Hepatocyte (in vitro differentiated cells): ENCODE results near the gene CHID1. TPM values are rescaled to one million over a fixed set of nuclear protein-coding genes. Genes with fewer than 3 reads are reported as not detected.

Experiments
- DNase-seq: peaks from one replicate; pipeline ENCODE4 v3.0.0-alpha.2; 2016; ENCODE audit warnings: low spot score
- H2AFZ ChIP-seq: fragments of 200-600 bp; sonication (generic); 2 replicates; pipeline ENCODE4 v1.6.0; 2016; ENCODE audit warnings: antibody characterized with exemption, mild to moderate bottlenecking
- H3K27ac ChIP-seq: fragments of 200-600 bp; sonication (generic); 2 replicates; pipeline ENCODE4 v1.5.1; 2016; ENCODE audit warnings: mild to moderate bottlenecking
- H3K27me3 ChIP-seq: fragments of 200-600 bp; sonication (generic); 2 replicates; pipeline ENCODE4 v1.6.1; 2016
- H3K36me3 ChIP-seq: fragments of 200-600 bp; sonication (generic); replicated peaks from 2 replicates; pipeline ENCODE4 v1.5.1; 2016; ENCODE audit warnings: low read depth; ENCODE audit not compliant: insufficient read depth
- H3K4me1 ChIP-seq: fragments of 200-600 bp; sonication (generic); 2 replicates; pipeline ENCODE4 v1.5.1; 2016; ENCODE audit warnings: mild to moderate bottlenecking, moderate library complexity; ENCODE audit not compliant: insufficient read depth
- H3K4me2 ChIP-seq: fragments of 200-600 bp; sonication (generic); 2 replicates; pipeline ENCODE4 v1.6.0; 2016
- H3K4me3 ChIP-seq: fragments of 200-600 bp; sonication (generic); 2 replicates; pipeline ENCODE4 v1.5.1; 2016; ENCODE audit warnings: mild to moderate bottlenecking
- H3K79me2 ChIP-seq: fragments of 200-600 bp; sonication (generic); 2 replicates; pipeline ENCODE4 v1.6.0; 2017; ENCODE audit warnings: mild to moderate bottlenecking
- H3K9me2 ChIP-seq: fragments of 200-600 bp; sonication (generic); replicated peaks from 2 replicates; pipeline ENCODE4 v1.6.0; 2017; ENCODE audit warnings: mild to moderate bottlenecking; ENCODE audit not compliant: insufficient read depth
- H3K9me3 ChIP-seq: fragments of 200-600 bp; sonication (generic); 2 replicates; pipeline ENCODE4 v1.5.1; 2016; ENCODE audit warnings: low read depth, mild to moderate bottlenecking
- H4K20me1 ChIP-seq: fragments of 200-600 bp; sonication (generic); 2 replicates; pipeline ENCODE4 v1.6.0; 2016; ENCODE audit warnings: mild to moderate bottlenecking; ENCODE audit not compliant: insufficient read depth, poor library complexity, severe bottlenecking
- EZH2 ChIP-seq: fragments of 200-600 bp; sonication (generic); IDR thresholded peaks from 2 replicates; pipeline ENCODE4 v1.6.1; 2016; ENCODE audit warnings: antibody characterized with exemption, mild to moderate bottlenecking, borderline replicate concordance
- EZH2phosphoT487 ChIP-seq: fragments of 200-600 bp; sonication (generic); IDR thresholded peaks from one replicate; pipeline ENCODE4 v1.6.1; 2018; ENCODE audit warnings: antibody characterized with exemption, mild to moderate bottlenecking, low read depth, moderate library complexity; ENCODE audit not compliant: unreplicated experiment, severe bottlenecking
- WGBS: methylation state at CpG from one replicate; pipeline ENCODE4 v1.1.6; 2016; ENCODE audit warnings: low lambda C conversion rate; ENCODE audit errors: missing lambda C conversion rate; 5-methylcytosine and 5-hydroxymethylcytosine counted together
- polyA plus RNA-seq: library from polyadenylated mRNA; unstranded; fragments of >200 nt; fragmentation: Nextera tagmentation; extraction: Ambion mirVana; gene quantifications from 2 replicates; pipeline ENCODE4 v1.2.1, GENCODE V29; 2016
- total RNA-seq: library from RNA; depleted of rRNA; stranded (reverse); fragments of >200 nt; gene quantifications from 2 replicates; pipeline ENCODE4 v1.2.3, GENCODE V29; 2014
- TF ChIP-seq, protein P1 (sequence below): fragments of 200-600 bp; sonication (generic); IDR thresholded peaks from 2 replicates; pipeline ENCODE4 v1.5.1; 2016; ENCODE audit warnings: antibody characterized with exemption, mild to moderate bottlenecking; ENCODE audit not compliant: poor library complexity

The CHID1 gene
- total and polyA plus RNA-seq, 2 experiments from 2014 or later = 92.4 to 155 TPM

DNA sequence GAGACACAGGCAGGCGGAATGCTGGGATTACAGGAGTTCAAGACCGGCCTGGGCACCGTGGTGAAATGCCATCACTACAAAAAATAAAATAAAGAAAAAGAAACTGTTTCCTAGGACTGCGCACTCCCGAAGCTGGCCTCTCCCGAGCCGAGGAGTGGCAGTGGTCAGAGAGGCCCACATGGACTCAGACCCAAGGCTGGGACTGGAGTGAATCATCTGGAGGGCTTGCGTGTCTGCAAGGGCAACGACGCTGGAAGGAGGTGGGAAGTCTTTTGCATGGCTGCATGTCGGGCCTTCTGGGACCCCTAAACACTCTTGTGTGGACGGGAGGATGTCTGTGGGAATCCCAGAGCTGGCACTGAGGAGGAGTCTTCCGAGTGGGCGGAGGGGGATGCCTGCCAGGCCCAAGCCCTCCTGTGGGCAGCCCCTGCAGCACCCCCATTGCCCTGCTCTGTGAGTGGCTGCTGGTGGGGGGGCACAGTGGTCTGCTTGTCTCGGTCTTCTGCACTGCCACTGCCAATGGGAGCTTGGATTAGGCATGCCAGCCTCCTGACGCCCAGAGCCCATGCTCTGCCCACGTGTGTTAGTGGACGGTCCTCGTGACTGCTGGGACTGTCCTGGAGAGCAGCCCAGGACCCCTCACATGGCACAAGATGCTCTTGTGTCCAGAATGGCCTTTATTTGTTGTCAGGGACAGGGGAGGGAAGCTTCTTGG is 13.2 kb upstream of the CHID1 start:
- Histone ChIP-seq H2AFZ (no peak overlapping the region), H3K9me3 (no peaks in the 10 kb centered on the region), H3K4me3 (no peak overlapping the region), H3K9me2 (no peaks in the 10 kb centered on the region), H3K79me2 (peaks cover 28% of the 10 kb centered on the region), H3K36me3 (no peaks in the 10 kb centered on the region), H3K4me1 (peaks cover 15% of the 10 kb centered on the region), H3K27me3 (no peaks in the 10 kb centered on the region), H3K4me2 (no peak overlapping the region), H3K27ac (no peak overlapping the region), H4K20me1 (peaks cover 25% of the 10 kb centered on the region)
- TF ChIP-seq EZH2phosphoT487 = no peak
- TF ChIP-seq, protein P1, sequence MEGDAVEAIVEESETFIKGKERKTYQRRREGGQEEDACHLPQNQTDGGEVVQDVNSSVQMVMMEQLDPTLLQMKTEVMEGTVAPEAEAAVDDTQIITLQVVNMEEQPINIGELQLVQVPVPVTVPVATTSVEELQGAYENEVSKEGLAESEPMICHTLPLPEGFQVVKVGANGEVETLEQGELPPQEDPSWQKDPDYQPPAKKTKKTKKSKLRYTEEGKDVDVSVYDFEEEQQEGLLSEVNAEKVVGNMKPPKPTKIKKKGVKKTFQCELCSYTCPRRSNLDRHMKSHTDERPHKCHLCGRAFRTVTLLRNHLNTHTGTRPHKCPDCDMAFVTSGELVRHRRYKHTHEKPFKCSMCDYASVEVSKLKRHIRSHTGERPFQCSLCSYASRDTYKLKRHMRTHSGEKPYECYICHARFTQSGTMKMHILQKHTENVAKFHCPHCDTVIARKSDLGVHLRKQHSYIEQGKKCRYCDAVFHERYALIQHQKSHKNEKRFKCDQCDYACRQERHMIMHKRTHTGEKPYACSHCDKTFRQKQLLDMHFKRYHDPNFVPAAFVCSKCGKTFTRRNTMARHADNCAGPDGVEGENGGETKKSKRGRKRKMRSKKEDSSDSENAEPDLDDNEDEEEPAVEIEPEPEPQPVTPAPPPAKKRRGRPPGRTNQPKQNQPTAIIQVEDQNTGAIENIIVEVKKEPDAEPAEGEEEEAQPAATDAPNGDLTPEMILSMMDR = no peak
- TF ChIP-seq EZH2 = no peak
- WGBS = 92% methylated on average over 19 of the region's 19 CpGs
- DNase-seq = no peak

DNA sequence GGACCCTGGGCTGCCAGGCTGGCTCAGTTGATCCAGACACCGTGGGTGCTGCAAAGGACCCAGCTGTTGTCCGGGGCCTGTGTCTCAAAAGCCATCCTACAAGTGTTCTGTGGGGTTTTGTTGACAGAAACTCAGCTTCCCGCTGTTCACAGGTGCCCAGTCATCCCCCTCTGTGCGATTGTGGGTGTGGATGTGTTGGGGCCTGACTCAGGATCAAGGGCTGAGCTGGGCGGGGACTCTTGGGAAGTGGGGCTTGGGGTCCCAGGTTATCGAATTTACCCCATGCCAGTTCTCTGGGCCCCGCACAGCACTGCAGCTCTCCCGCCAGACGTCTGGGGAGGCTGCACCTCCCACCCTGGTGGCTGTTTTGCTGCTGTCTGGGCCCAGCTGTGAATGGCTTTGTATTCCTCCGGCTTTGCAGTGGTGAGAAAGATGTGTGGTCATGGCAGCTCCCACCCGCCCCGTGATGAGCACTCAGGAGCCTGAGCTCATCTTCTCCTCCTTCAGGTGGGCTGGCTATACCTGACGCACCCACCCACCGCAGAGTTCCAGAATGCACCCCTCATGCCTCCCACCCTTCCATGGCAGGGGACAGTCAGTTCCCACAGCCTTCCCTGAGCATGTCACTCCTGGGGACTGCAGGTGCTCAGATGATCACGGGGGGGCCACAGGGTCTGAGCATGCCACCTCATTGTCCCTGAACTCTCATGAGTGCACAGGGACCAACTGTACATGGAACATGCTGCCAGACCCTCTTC is 11.5 kb upstream of the CHID1 start:
- Histone ChIP-seq H3K27me3 (no peaks in the 10 kb centered on the region), H3K4me2 (no peak overlapping the region), H3K9me2 (no peaks in the 10 kb centered on the region), H2AFZ (no peak overlapping the region), H3K9me3 (no peaks in the 10 kb centered on the region), H3K4me1 (peaks cover 6% of the 10 kb centered on the region), H3K79me2 (peaks cover 10% of the 10 kb centered on the region), H3K27ac (no peak overlapping the region), H4K20me1 (peaks cover 7% of the 10 kb centered on the region), H3K36me3 (no peaks in the 10 kb centered on the region), H3K4me3 (no peak overlapping the region)
- 77% methylated on average over 15 of the region's 15 CpGs for WGBS
- TF ChIP-seq, protein P1 = no peak
- TF ChIP-seq EZH2 (no peak), EZH2phosphoT487 (no peak)
- DNase-seq = no peak

DNA sequence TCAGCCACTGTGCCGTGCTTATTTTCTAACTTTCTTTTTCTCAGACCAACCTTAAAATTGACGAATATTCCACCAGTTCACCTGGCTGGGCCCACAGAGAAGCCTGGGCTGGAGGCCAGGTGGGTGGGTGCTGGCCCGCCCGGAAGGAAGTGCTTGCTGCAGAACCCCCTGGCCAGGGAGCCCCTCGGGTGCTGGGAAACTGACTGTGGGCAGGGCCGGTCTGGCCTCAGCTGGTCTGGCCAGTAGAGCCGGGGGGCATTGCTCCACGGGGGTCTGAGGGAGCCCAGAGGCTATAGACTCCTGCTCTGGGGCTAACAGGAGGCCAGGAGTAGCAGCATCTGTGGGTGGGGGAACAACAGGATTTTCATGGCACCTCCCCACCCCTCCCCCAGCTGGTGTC is 6.8 kb upstream of the CHID1 start:
- H3K4me1 ChIP-seq = no peaks in the 10 kb centered on the region
- H2AFZ ChIP-seq = no peak overlapping the region
- H3K9me3 ChIP-seq = no peaks in the 10 kb centered on the region
- whole genome bisulfite sequencing = 85% methylated on average over 8 of the region's 8 CpGs
- H4K20me1 ChIP-seq = no peaks in the 10 kb centered on the region
- no peak for TF ChIP-seq EZH2
- no peak for TF ChIP-seq EZH2phosphoT487
- TF ChIP-seq, protein P1 = no peak
- no peak overlapping the region for H3K27ac ChIP-seq
- H3K4me3 ChIP-seq = no peak overlapping the region
- no peaks in the 10 kb centered on the region for H3K36me3 ChIP-seq
- H3K9me2 ChIP-seq = no peaks in the 10 kb centered on the region
- no peaks in the 10 kb centered on the region for H3K79me2 ChIP-seq
- no peak for DNase-seq
- H3K27me3 ChIP-seq = no peaks in the 10 kb centered on the region
- no peak overlapping the region for H3K4me2 ChIP-seq
